ENCODE measurements around the gene TMEM107.
A peak's percentile ranks its signal among the peaks of the same experiment; 100 is the strongest.

TMEM107 gene

GRCh38 chr17:8210761-8211458 lies 34.7 kb upstream of the TMEM107 start:
- TF ChIP-seq CTCF (IDR thresholded peaks at IDR 0.05), result no peak
- Histone ChIP-seq H3K4me3 (ENCODE audit: low read depth, low read length) (peak overlapping the region; percentile 77), H3K4me2 (ENCODE audit: low read length) (peak overlapping the region; percentile 99), H2AFZ (peak overlapping the region; percentile 68), H3K27ac (peak overlapping the region; percentile 22), H3K9ac (no peak overlapping the region), H3K27me3 (ENCODE audit: control insufficient read depth, insufficient read depth, low read length) (no peaks in the 10 kb centered on the region), H3K9me3 (ENCODE audit: control insufficient read depth, low read length) (no peaks in the 10 kb centered on the region), H3K79me2 (no peaks in the 10 kb centered on the region), H3K36me3 (ENCODE audit: control insufficient read depth, insufficient read depth, low read length) (no peaks in the 10 kb centered on the region), H3K4me1 (peaks cover 6% of the 10 kb centered on the region)

GRCh38 chr17:8209907-8210760 lies 34.0 kb upstream of the TMEM107 start, which contains the start of gene AURKB:
TSS of gene AURKB (minus strand) at chr17:8210575. CDS start at chr17:8210224, 351 bp downstream.
- no peaks in the 10 kb centered on the region for H3K27me3 ChIP-seq (ENCODE audit: control insufficient read depth, insufficient read depth, low read length)
- H3K36me3 ChIP-seq (ENCODE audit: control insufficient read depth, insufficient read depth, low read length), result no peaks in the 10 kb centered on the region
- H3K79me2 ChIP-seq, result no peaks in the 10 kb centered on the region
- H3K9me3 ChIP-seq (ENCODE audit: control insufficient read depth, low read length), result no peaks in the 10 kb centered on the region
- peak within 1 kb of the TSS; percentile 99 for H3K4me2 ChIP-seq (ENCODE audit: low read length)
- H3K4me1 ChIP-seq, result peaks cover 6% of the 10 kb centered on the region
- no peak for TF ChIP-seq CTCF (IDR thresholded peaks at IDR 0.05)
- H3K9ac ChIP-seq, result no peak within 1 kb of the TSS
- peak within 1 kb of the TSS; percentile 22 for H3K27ac ChIP-seq
- H2AFZ ChIP-seq, result peak within 1 kb of the TSS; percentile 68
- H3K4me3 ChIP-seq (ENCODE audit: low read depth, low read length), result peak within 1 kb of the TSS; percentile 77

GRCh38 chr17:8206536-8206935 lies 30.4 kb upstream of the TMEM107 start:
- Histone ChIP-seq H3K4me3 (ENCODE audit: low read depth, low read length) (no peak overlapping the region), H2AFZ (no peak overlapping the region), H3K79me2 (no peaks in the 10 kb centered on the region), H3K9me3 (ENCODE audit: control insufficient read depth, low read length) (no peaks in the 10 kb centered on the region), H3K9ac (no peak overlapping the region), H3K4me2 (ENCODE audit: low read length) (no peak overlapping the region), H3K27me3 (ENCODE audit: control insufficient read depth, insufficient read depth, low read length) (no peaks in the 10 kb centered on the region), H3K4me1 (peaks cover 6% of the 10 kb centered on the region), H3K36me3 (ENCODE audit: control insufficient read depth, insufficient read depth, low read length) (no peaks in the 10 kb centered on the region), H3K27ac (no peak overlapping the region)
- TF ChIP-seq CTCF (IDR thresholded peaks at IDR 0.05), result no peak

- no peaks in the 10 kb centered on the region for H3K9me3 ChIP-seq (ENCODE audit: control insufficient read depth, low read length)
- no peak overlapping the region for H2AFZ ChIP-seq
- H3K27me3 ChIP-seq (ENCODE audit: control insufficient read depth, insufficient read depth, low read length), result no peaks in the 10 kb centered on the region
- H3K4me1 ChIP-seq, result peaks cover 3% of the 10 kb centered on the region
- no peak overlapping the region for H3K4me3 ChIP-seq (ENCODE audit: low read depth, low read length)
- no peak overlapping the region for H3K9ac ChIP-seq
- H3K27ac ChIP-seq, result no peak overlapping the region
- no peak for TF ChIP-seq CTCF (IDR thresholded peaks at IDR 0.05)
- H3K4me2 ChIP-seq (ENCODE audit: low read length), result no peak overlapping the region
- no peaks in the 10 kb centered on the region for H3K36me3 ChIP-seq (ENCODE audit: control insufficient read depth, insufficient read depth, low read length)
- H3K79me2 ChIP-seq, result no peaks in the 10 kb centered on the region
Measured at GRCh38 chr17:8204761-8205555, 28.8 kb upstream of the TMEM107 start.

Measured in parathyroid adenoma (tissue), 2 donors.